Measurements from ENCODE around the gene KRT24.
"Not testable (repeated sequence)": the region's sequence is repeated elsewhere in the genome, so short reads cannot be mapped to it uniquely, and the experiment has no call there.

The KRT24 gene

GRCh38 chr17:40703652-40704051 lies at the start of gene KRT24:
TSS of gene KRT24 (minus strand) at chr17:40703752. CDS start at chr17:40703693, 59 bp downstream.
- no peak for DNase-seq

GRCh38 chr17:40751065-40751464 lies 47.5 kb upstream of the KRT24 start:
- no peak for DNase-seq

- no peak for DNase-seq
Observed at GRCh38 chr17:40750391-40750790, 46.8 kb upstream of the KRT24 start.

DNA sequence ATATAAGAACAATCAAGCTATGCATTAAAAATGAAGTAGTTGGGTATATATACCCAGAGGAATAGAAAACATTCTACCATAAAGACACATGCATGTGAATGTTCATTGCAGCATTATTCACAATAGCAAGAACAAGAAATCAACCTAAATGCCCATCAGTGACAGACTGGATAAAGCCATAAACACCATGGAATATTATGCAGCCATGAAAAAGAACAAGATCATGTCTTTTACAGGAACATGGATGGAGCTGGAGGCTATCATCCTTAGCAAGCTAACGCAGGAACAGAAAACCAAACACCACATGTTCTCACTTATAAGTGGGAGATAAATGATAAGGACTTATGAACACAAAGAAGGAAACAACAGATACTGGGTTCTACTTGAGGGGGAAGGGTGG lies 45.1 kb upstream of the KRT24 start:
- DNase-seq, result not testable (repeated sequence)

DNA sequence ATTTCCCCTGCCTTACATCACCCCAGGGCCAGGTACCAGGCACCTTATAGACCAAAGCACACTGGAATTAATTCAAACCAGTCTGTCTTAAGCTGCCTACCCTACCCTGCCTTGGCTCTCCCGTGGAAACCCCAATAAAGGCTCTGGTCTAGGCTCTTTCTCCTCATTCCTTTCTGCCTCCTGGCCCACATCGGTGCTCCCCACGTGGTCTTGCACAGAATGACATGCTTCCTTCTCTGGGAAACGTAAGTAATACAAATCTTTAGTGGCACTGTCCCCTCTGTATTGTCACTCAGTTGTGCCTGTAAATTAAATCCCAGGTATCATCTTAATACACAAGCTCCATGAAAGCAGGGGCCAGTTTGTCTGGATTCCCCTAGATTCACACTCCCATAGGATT lies 35.0 kb upstream of the KRT24 start:
- no peak for DNase-seq

GRCh38 chr17:40735016-40735415 lies 31.5 kb upstream of the KRT24 start:
- DNase-seq, result no peak

GRCh38 chr17:40734018-40734417 lies 30.5 kb upstream of the KRT24 start:
- no peak for DNase-seq

- DNase-seq, result no peak
Observed at GRCh38 chr17:40730970-40731369, 27.4 kb upstream of the KRT24 start.

DNA sequence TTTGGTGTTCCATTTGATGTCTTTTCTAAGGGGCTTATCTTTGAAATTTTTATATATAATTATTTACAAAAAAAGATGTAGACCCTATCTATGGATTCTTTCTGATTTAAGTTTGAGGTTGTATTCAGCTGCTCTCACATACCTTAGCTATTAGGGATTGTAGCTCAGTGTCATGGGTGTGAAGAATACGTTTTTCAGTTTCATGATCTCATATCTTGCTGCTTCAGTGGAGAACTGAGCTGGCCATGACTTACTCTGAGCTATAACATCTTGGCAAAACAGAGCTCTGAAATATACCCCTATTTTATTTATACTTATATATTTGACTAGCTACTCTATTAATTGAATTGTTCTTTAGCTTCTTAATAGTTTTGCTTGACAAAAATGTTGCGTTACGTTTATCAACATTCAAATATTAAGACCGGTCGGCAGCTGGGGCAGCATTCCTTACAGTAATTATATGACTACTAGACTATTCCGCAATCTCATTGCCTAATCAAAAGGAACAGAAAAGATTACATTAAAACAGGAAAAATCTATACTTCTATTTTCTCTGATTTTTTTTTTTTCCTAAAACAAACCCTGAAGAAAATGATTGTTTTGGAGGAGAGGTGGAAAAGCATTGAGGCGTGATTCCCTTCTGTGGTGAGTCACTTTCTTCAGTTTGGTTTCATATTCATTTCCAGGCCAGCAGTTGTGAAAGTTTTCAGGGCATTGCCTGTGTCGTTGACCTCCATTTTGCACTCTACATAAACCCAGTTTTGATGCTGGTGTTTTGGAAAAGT lies 24.1 kb upstream of the KRT24 start:
- no peak for DNase-seq

- DNase-seq, result no peak
Observed at GRCh38 chr17:40726919-40727318, 23.4 kb upstream of the KRT24 start.

- no peak for DNase-seq
Observed at GRCh38 chr17:40724656-40725055, 21.1 kb upstream of the KRT24 start.

DNA sequence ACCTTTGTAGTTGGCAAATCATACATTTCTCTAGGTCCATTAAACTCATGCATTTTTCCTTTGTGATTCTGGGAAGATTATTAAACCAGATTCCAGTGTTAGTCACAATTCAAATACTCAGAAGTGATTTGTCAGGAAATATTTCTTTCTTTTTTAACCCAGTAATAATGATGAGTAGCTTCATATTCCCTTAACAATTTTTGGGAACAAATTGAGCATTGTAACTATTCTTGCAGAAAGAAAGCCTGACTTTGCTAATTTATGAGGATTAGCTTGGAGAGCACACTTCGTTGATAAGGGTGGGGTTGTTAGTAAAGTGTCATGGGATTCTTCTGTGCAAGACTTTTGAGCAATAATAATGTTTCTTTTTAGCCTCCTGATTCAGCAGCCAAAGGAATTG lies 18.7 kb upstream of the KRT24 start:
- DNase-seq, result no peak

DNA sequence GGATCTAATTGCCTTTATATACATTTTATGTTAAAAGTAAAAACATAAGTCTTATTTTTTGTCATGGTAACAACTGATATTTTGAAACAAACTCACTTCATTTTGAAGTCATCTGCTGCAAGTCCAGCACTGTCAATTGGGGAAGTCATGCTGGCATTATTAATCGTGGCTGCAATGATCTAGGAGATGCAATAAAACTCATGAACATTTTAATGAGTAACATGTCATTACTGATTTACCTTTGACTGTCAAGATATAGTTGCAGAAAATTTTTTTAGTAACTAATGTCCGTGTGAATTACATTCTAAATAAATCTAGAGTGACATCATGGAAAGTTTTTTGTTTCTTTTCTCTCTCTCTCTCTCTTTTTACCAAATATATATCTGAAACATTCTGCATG lies 17.3 kb upstream of the KRT24 start:
- no peak for DNase-seq

DNA sequence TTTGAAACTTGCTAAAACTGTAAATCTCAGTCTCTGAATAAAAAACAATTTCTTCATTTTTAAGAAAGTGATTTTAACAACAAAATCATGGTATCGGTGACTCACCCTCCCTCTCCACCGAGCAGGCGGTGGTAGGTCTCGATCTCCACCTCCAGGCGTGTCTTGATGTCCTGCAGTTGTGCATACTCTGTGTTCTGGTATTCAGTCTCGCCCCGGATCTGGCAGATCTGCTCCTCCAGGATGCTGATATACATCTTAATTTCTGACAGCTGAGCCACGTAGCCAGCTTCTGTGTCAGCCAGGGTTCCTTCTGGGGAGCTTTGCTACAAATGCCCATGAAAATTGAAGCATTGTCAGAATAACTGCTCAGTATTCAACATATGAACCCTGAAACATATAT lies 15.4 kb upstream of the KRT24 start:
- no peak for DNase-seq

- no peak for DNase-seq
Observed at GRCh38 chr17:40717776-40718175, 14.2 kb upstream of the KRT24 start.

DNA sequence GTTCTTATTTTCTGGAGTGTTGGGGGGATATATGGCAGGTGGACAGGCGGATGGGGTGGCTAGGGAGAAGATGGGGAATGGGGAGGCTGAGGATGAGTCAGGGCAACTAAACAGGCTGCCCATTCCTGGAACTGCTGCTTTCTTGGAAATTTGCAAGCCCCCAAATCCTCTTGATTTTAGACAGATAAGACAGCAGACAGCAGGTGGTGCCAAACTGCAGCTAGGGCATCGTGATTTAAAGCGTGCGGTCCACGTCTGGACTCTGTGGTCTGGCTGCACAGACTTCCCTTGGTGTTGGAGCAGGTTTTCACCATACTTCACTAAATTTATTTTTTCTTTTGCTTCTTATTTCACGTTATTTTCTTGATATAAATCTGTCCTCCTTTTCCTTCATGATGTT lies 10.9 kb upstream of the KRT24 start:
- DNase-seq, result no peak

- no peak for DNase-seq
Observed at GRCh38 chr17:40707745-40708144, 4.2 kb upstream of the KRT24 start.

DNA sequence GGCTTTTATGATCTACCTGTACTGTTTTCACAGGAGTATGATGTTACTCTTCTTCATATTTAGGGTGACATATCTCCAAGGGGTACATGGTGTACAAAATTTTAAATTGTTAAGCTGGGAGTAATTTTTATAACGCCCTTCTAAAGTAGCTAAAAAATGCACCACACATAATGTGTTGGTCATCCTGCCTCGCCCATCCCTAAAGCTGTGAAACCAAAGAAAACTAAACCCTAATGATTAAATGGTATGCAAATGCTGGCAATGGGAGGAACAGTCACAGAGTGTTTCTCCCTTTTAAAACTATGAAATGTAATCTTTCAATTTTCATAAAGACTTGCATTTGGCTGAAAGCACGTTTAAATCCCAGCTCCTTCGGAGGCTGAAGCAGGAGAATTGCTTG lies 2.0 kb upstream of the KRT24 start:
- no peak for DNase-seq

GRCh38 chr17:40702271-40702670 lies 1.3 kb downstream of the KRT24 start:
- no peak for DNase-seq

GRCh38 chr17:40699853-40700252 lies 3.7 kb downstream of the KRT24 start:
- no peak for DNase-seq

- DNase-seq, result no peak
Observed at GRCh38 chr17:40699371-40699770, 4.2 kb downstream of the KRT24 start.

DNA sequence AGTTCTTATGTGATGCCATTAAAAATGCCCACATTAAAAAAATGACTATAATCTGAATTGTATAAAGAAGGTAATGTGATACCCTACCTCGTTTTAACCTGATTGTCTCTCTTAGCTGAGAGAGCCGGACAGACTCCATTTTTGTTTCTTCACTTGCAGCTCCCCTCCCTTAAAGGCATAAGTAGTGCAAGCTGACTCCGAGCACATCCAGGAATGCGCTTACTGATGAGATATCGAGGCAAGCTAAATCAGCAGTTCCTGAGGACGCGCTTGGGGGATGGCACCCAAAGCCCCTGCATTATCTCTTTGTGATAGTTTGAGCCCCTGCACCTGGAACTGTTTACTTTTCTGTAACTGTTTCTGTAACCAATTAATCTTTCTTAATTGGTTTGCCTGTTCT lies 6.3 kb downstream of the KRT24 start:
- no peak for DNase-seq

DNA sequence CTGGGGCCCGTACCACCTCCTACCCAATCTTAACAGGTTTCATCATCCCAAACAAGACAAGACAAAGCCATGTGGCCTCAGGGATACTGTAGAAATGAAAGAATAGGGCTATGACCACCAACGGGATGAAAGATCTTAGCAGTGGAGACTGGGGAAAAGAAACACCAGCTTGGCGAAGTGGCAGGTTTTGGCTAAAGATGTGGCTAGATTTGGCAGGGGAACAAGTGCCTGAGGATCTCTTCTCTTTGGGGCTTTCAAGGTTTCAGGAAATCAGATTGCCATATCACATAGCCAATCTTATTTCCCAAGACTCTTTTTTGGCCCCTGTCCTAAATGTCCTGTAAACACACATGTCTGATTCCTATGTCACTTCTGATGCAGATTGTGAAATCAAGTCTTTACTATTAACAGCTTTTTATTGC lies 6.9 kb downstream of the KRT24 start:
- DNase-seq, result no peak

DNA sequence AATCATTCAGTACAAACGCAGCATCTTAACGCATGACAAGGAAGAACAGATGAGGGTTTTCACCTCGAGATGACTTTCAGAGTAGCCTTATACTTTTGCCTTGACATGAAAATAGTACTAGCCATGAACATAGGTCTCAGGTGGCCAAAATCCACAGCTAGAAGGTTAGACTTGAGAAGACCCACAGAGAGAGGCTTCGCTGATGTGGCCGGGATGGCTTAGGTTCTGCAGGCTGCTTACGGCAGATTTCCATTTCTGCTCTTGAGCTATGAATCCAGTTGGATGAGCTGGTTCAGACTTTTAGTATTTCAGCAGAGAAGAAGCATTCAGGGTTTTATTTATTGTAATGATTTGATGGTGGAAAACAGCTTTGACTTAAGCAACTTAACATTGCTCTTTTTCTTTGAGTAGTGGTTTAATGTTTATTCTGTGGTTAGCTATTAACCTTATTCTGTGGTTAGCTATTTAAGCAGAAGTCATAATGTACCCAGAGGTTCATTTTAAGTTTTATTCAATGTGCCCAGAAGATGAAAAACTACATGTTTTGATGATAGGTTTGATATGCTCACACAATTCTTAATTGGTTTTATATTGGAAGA lies 7.6 kb downstream of the KRT24 start:
- DNase-seq, result no peak

DNA sequence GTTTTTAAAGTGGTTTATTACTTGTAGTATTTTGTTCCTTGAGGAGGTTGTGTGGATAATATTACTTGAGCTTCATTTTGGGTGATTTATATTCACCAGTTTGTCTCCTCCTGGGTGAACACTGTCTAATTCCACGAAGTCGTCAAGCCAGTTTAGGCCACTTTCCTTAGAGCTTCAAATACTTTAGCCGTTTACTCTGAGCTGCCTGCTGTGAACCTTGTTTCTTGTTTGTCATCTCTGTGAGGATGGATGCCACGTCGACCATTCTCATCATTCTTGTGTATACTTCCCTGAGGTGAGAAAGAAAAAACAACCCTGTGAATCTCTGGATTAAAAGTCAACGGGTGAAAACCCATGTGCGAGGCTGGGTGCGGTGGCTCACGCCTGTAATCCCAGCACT lies 9.0 kb downstream of the KRT24 start:
- no peak for DNase-seq

Measured in NCI-H2029 treated with DMSO at 0.1 percent for 48 hours (cell line).